ENCODE measurements around the gene LTB4R.

The LTB4R gene

GRCh38 chr14:24299255-24300191 is 11.8 kb upstream of the LTB4R start, which contains the start of the genes DHRS1 and NOP9:
DHRS1 (minus strand) TSS chr14:24299780; CDS start chr14:24299106, 674 bp downstream.
NOP9 (plus strand) TSS chr14:24299850; CDS start chr14:24299955, 105 bp downstream.
- FAIRE-seq (no peak), DNase-seq (ENCODE audit: low spot score) (peak; percentile 46)

DNA sequence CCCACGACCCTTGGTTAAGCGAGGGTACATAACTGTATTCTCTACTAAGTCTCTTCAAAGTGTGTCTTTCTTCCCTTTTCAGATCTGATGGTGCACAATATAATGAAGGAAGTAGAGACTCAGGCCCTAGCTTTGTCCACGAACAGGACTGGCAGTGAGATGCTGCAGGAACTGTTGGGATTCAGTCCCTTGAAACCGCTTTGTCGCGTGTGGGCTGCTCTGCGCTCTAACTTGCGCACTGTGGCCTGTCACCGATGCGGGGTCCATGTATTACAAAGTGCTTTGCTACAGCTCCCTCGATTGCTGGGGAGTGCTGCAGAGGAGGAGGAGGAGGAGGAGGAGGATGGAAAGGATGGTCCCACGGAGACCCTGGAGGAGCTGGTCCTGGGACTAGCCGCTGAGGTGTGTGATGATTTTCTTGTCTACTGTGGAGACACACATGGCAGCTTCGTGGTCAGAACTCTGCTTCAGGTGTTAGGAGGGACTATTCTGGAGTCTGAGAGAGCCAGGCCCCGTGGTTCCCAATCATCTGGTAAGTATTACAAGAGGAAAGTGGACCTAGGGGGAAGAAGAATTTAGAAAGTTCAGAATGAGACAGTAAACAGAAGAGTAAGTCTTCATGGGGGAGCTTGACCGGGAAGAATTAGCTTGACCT is 10.8 kb upstream of the LTB4R start:
- DNase-seq (ENCODE audit: low spot score) = no peak
- FAIRE-seq = no peak

DNA sequence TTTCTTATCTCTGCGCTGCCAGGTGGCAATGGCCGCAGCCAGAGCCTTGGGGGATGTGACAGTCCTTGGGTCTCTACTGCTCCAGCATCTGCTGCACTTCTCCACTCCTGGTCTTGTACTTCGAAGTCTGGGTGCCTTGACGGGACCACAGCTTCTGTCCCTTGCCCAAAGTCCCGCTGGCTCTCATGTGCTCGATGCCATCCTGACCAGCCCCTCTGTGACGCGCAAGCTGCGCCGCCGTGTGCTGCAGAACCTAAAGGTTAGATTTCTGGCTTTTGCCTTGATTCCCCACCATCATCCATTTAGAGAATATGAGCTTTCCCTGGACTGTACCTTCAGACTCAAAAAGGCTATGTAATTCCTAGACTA is 7.3 kb upstream of the LTB4R start:
- DNase-seq (ENCODE audit: low spot score) (no peak), FAIRE-seq (no peak)

DNA sequence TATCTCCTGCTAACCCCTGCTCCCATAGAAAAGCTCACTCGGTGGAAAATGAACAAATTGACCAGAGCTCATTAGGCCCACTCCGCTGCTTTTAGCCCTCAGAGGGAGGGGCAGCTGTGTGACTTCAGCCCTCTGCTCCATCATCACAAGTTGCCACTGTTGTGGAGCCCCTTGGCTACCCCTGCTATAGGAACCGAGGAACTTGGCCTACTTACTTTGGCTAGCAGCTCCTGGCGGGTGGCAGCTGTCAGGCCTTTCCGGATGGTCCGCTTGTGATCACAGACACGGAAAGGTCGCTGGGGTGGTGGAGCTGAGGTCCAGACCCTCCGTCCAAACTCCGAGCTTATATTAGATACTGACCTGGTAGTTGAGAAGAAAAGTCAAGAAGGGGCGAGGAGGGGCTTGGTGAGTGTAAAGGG is 4.1 kb upstream of the LTB4R start:
- no peak for DNase-seq (ENCODE audit: low spot score)
- no peak for FAIRE-seq

DNA sequence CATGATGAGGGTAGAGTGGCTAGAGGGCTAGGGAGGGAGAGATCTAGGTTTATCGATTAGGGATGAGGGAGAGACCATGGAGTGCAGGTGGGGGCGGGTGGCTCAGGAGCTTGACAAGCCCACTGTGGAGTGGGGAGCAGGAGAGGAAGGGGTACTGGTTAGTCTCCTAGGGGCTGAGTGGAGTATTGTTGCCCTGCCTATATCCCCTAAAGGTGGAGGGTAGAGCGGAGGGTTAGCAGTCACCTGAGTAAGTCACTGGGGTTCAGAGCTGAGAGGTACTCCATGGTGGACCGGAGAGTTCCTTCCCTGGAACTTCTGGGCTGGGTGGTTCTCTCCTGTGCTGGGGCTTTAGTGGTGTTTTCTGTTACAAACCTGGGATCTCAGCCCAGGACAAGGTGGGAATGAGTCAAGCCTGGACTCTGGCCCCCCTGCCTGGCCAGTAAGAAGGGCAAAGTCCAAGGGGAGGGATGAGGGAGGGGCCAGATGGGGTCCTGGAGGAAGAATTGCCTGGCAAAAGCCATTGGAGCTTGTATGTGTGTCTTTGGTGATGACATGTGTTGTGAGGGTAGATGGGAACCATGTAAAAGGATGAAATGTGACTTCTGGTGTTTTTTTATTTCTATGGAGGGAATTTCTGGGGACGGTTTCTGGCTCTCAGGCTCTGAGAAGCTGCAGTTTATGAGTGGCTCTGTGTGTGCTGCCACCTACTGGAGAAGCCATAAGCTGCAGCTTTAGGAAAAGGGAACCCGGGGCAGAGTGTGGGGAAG is 3.5 kb upstream of the LTB4R start, which contains the start of gene CIDEB:
CIDEB (minus strand) TSS at position 403 of the 767 bp plus-strand sequence; CDS start at position 284, 119 bp downstream.
- FAIRE-seq = no peak
- DNase-seq (ENCODE audit: low spot score) = peak; percentile 24

DNA sequence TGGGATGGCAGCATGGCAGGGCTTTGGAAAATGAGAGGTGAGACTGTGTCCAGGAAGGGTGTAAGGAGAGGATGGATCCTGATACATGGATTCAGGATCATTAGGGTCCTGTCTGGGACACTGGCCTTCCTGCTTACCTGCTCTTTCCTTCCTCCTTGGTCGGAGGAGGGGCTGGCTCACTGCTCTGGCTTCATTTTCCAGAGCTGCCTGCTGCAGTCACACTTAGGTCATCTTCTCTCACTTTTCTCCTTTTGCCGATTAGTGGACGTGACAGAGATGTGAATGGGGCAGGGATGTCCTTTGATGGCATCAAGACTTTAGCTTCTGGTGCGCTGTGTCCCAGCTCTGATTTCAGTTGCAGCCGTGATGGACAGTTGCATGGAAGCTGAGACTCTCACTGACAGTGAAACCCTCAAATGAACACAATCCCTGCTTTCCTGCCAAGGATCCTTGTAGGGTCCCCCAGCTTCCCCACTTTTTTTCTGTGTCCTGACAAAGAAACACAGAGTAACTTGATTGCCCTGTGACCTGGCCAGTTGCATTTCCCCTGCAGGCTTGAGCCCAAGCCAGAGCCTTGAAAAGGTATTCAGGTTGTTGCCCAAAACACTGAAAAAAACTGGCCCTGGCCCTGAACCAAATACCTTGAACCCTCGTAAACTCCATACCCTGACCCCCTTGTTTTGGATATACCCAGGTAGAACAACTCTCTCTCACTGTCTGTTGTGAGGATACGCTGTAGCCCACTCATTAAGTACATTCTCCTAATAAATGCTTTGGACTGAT is 2.8 kb upstream of the LTB4R start:
- DNase-seq (ENCODE audit: low spot score) = no peak
- no peak for FAIRE-seq

DNA sequence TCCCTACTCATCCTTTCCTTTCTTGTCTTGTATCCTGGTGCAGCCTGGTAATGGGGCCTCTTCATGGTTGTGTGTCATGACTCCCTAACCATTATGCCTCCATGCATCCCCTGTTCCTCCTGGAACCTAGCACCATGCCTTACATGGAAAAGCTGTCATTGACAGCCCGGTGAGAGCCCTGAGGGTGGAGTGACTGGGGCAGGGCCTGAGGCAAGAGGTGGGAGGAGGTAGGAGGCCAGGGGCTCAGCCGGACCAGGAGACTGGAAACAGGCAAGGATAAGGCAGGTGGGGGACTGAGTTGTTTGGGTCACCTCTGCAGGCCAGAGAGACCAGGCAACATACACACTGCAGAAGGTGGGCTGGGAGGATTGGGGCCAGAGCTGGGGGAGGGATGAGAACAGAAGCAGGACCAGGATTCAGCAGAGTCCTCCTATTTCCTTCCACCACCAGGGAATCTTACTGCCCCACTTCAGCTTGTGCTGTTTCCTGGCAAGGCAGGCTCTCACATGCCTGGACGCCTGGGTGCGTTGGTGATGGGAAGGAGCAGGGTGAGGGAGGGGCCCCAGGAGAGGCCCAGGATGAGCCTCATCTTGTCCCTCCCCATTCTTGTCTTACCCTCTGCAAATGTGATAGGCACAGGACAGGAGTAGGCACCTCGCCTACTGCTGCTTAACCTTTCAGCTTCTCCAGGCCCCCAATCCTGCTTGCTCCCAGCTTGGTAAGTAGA is 1.6 kb upstream of the LTB4R start, which contains the start of gene LTB4R2:
LTB4R2 (plus strand) TSS at position 603 of the 727 bp plus-strand sequence. CDS start 525 bp downstream, outside the sequence.
- FAIRE-seq (no peak), DNase-seq (ENCODE audit: low spot score) (no peak)

- no peak for FAIRE-seq
- no peak for DNase-seq (ENCODE audit: low spot score)
Measured at GRCh38 chr14:24310265-24310645, 1.0 kb upstream of the LTB4R start.

DNA sequence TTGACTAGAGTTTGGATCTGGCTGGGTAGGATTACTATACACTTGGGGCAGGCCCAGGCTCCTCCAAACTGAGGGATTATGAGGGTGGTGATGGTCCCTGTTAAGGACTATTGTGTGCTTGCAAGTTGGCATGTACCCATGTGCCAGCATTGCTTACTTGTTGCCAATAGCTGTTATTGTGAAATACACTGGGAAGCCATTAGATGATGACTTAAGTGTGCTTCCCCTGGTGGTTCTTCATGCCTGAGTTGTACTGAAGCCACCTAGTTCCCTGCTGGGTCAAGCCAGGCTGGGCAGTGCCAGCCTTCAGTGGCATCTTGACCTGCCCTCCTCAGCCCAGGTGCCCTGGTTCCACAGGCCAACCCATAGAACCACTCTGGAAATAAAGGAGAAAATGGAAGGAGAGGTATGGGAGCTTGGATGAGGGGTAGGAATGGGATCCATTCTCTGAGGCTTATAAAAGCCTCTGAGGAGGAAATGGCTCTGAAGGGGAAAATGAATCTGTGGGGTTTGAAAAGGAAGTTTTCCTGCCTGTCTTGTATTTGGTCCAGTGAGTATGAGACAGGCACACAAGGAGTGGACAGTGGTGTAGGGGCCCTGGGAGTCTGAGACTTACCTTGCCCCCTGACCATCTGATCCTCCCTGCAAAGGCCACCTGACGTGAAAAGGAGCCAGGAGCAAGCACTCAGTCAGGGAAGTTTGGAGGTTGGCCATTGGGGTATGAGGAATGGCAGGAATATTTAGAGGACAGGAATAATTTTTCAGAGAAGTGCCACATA is 724 bp downstream of the LTB4R start:
- FAIRE-seq = no peak
- no peak for DNase-seq (ENCODE audit: low spot score)

DNA sequence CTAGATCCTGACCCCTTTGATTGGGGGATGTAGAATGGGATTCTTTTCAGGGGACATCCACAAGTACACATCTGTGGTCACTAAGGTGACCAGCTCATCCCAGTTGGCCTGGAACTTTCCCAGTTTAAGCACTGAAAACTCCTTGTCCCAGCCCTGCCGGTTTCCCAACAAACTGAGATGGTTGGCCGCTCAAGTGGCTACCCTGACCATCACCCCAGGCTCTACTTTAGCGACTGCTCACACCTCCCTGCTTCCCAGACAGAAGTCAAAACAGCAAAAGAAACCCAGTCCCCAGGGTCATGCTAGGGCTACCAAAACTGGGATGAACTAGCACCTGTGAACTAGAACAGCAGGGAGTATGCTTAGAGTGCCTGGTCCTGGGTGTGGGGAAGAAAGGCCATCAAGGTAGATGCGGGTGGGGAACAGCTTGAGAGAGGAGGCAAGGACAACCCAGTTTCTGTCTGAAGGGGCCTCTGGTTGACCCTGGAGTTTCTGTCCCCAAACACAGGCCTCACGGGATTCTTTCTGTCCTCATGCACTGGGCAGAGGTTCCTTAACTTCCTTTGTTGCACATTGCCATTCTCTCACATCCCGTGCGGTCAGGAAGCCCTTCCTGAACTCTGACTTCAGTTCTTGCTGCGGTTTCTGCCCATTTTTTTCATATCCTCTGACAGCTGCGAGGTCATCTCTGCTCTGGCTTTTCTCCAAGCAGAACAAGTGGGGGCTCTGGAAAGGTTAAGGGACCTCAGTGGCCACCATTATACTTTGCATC is 1.6 kb downstream of the LTB4R start:
- FAIRE-seq (no peak), DNase-seq (ENCODE audit: low spot score) (peak; percentile 6)

DNA sequence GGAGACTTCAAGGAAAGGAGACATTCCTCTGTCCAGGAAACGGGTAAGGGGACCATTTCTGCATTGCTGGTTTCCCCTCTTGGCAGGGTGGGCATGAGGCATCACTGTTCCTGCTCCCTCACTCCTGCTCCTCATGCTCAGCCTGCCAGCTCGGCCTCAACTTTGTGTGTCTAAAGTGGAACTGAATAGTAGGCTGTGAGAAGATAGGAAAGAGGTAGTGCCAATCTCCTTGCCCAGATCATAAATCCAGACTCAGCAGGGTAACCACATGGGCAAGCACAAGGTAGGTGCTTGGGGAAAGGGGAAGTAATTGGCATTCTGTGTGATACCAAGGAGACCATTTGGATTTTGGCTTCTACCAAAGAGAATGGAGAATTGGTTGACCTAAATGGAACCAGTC is 2.6 kb downstream of the LTB4R start:
- FAIRE-seq (no peak), DNase-seq (ENCODE audit: low spot score) (no peak)

DNA sequence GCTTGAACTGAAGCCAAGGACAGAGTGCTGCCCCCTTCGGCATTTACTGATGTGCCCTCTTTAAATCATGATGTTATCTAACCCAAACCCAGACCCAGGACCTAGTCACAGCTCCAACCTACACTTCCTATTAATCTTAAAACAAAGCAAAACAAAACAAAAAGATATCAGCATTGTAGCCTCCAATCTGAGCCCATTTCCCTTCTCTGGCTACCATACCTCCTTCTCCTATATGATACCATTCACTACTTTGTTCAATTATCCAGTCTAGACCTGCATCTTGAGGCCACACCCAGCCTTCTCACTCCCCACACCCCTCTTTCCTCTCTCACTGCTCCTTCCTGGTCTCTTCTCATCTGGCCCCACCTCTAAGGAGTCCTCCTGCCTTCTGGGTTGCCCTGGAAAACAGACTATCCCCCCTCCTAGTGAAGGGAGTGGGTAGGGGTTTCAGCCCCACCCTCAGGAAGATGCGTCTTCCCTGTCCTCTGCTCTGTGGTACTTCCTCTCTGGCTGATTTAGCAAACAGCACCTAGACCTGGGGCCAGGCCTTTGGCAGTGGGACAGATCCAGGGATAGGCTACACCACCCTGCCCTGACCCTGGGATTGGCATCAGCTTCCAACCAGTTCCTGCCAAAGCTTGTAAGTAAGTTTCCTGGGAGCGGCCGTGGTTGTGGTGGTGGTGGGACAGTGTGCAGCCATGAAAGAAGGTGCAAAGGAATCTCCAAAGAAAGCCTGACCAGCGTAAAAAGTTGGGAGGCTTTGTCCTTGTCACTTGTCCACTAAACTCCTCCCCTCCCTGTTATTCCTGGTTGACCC is 3.3 kb downstream of the LTB4R start:
- no peak for FAIRE-seq
- DNase-seq (ENCODE audit: low spot score) = no peak

GRCh38 chr14:24315243-24315806 is 4.0 kb downstream of the LTB4R start:
- no peak for FAIRE-seq

GRCh38 chr14:24315807-24316596 is 4.7 kb downstream of the LTB4R start:
- FAIRE-seq = no peak
- DNase-seq (ENCODE audit: low spot score) = no peak

More at GRCh38 chr14:24315243-24315806, 4.0 kb downstream of the LTB4R start:
- no peak for DNase-seq (ENCODE audit: low spot score)

GRCh38 chr14:24316597-24316950 is 5.3 kb downstream of the LTB4R start:
- no peak for FAIRE-seq
- DNase-seq (ENCODE audit: low spot score) = no peak

DNA sequence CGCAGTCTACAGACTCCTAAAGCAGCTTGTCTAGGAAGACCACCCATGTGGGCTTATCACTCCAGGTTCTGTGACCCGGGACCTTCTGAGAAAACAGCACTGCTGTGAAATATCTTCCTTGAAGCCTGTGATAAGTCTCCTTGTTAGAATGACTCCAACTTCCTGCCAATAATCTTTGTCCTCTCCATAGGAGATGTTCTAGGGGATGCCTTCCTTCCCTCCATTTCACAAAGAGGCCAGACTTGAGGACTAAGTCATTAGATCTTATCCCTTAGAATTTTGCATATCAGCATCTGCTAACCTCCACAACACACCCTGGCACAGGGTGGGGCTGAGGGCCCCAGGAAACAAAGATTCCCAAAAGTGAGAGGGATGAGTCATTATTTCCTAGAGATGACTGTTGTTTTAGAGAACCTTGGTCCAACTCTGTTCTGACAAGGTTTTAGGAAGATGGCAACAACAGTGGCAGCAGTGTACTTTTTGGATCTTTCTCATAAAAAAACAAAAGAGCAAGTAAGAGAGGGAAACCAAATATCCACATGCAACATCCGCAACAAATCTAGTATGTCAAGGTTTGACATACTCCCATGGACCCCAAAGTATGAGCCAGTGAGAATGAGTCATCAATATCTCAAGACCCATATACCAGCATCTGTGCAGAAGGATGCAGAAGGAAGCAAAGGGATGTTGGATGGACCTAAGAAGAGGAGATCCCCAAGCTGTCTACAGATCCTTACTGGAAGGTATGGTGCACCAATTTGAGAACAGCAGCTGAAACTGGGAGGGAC is 6.0 kb downstream of the LTB4R start:
- DNase-seq (ENCODE audit: low spot score) = no peak
- no peak for FAIRE-seq

Data from RCC 7860 (cell line).